ENCODE results near the gene AP2A2.

GRCh38 chr11:1057806-1058205 is 132.1 kb downstream of the AP2A2 start:
- TF ChIP-seq CTCF (conservative IDR thresholded peaks at IDR 0.05; ENCODE audit: low read depth, low read length) (no peak), POLR2A (IDR thresholded peaks at IDR 0.05; ENCODE audit: low read depth, low read length) (no peak), NFE2L2 (IDR thresholded peaks at IDR 0.05; ENCODE audit: low read depth, low read length) (no peak), RAD21 (IDR thresholded peaks at IDR 0.05; ENCODE audit: low read length) (no peak), SMC3 (IDR thresholded peaks at IDR 0.05; ENCODE audit: low read depth, low read length) (no peak), CEBPB (IDR thresholded peaks at IDR 0.05; ENCODE audit: low read depth, low read length) (no peak)

All from IMR-90 (cell line).